Measurements from ENCODE around the gene SLC2A6.

Gene SLC2A6

DNA sequence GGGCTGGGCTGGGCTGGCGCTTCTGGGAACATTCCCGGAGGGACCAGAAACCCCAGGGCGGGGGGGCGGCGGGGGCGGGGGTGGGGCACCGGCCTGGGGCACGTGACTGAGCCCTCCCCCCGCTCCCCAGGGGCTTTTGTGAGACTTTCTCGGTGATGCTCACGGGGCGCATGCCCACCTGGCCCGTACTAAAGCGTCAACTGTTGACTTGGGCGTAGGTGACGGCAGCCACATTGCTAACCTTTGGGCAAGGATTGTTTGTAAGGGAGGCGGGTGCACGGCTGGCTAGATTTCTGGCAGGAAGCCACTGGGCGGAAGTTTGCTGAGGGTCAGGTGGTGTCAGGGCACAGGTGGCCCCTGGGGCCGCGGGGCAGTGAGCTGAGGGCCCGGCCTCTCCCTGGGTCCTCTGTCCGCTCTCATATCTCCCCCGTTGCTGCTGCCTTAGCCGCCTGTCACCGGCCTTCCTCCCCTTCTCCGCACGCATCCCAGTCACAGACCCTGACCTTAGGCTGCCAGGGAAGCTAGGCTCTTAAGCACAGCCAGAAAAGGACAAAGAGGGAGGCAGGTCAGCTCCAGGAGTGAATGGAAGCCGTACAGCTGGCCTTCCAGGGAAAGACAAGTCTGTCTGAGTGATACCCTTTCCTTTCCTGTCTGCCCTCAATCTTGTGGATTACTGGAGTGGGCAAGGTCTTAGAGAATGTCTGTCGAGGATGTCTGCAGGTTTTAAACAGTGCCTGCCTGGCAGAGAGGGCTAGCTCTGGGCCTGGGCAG, 18.3 kb downstream of the SLC2A6 start:
- DNase-seq (ENCODE audit: low read depth, low spot score) = no peak
- ChIA-PET POLR2A (no interaction called here), CTCF (interaction anchor here (1.2 to 2.6 kb wide), 3 partner anchors 9 to 24 kb away, joined by 3 to 7 read pairs (median 4); partner anchors contain the start of gene SLC2A6)
- TF ChIP-seq, protein P1, sequence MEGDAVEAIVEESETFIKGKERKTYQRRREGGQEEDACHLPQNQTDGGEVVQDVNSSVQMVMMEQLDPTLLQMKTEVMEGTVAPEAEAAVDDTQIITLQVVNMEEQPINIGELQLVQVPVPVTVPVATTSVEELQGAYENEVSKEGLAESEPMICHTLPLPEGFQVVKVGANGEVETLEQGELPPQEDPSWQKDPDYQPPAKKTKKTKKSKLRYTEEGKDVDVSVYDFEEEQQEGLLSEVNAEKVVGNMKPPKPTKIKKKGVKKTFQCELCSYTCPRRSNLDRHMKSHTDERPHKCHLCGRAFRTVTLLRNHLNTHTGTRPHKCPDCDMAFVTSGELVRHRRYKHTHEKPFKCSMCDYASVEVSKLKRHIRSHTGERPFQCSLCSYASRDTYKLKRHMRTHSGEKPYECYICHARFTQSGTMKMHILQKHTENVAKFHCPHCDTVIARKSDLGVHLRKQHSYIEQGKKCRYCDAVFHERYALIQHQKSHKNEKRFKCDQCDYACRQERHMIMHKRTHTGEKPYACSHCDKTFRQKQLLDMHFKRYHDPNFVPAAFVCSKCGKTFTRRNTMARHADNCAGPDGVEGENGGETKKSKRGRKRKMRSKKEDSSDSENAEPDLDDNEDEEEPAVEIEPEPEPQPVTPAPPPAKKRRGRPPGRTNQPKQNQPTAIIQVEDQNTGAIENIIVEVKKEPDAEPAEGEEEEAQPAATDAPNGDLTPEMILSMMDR (IDR thresholded peaks at IDR 0.05; ENCODE audit: insufficient read depth, low read length, missing control alignments) = no peak
- H3K4me3 ChIP-seq (ENCODE audit: low read depth, low read length) = peak overlapping the region; percentile 90

DNA sequence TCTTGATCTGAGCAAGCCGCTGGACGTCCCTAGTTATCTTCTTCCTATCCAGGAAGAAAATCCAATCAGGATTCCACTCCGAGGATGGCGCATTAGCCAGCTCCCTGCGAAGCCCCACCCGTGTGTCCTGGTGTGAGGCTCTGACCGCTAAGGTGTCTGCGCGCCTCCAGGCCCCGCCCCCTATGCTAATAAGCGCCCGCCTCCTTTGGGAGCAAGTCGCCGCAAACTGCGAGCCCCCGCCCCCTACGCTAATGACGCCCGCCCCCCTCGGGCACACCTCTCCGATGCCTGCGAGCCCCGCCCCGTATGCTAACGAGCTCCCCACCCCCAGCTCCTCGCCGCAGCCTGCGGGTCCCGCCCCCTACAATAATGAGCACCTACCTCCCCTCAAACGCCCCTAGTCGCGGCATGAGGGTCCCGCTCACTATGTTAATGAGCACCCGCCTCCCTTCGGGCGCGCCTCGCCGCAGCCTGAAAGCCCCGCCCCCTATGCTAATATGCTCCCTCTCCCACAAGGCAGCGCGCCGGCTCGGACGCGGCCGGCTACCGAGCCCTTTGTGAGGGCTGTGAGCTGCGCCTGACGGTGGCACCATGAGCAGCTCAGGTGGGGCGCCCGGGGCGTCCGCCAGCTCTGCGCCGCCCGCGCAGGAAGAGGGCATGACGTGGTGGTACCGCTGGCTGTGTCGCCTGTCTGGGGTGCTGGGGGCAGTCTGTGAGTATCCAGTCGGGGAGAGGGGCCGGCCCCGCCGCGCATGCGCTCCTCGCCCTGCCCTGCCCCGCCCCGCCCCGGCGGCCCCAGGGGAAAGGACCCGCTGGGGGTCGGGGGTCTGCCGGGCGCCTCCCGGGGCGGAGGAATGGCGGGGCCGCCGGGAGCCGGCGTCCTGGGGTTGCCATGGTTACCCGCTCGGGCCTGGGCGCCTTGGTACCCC, 19.2 kb downstream of the SLC2A6 start, which contains the start of gene CACFD1:
Gene CACFD1 (plus strand): TSS at position 503 of the 929 bp plus-strand sequence. CDS start 89 bp downstream, at position 592.
- ChIA-PET CTCF (interaction anchor here (0.8 to 2.6 kb wide), 4 partner anchors 10 to 274 kb away, joined by 3 to 7 read pairs (median 4); no protein-coding TSS in a partner anchor), POLR2A (interaction anchor here (1.0 to 1.2 kb wide), 3 partner anchors 19 to 112 kb away, joined by 4 to 6 read pairs (median 4); partner anchors contain the start of genes MED22, RPL7A and SLC2A6)
- TF ChIP-seq, protein P1 (IDR thresholded peaks at IDR 0.05; ENCODE audit: insufficient read depth, low read length, missing control alignments) = no peak

DNA sequence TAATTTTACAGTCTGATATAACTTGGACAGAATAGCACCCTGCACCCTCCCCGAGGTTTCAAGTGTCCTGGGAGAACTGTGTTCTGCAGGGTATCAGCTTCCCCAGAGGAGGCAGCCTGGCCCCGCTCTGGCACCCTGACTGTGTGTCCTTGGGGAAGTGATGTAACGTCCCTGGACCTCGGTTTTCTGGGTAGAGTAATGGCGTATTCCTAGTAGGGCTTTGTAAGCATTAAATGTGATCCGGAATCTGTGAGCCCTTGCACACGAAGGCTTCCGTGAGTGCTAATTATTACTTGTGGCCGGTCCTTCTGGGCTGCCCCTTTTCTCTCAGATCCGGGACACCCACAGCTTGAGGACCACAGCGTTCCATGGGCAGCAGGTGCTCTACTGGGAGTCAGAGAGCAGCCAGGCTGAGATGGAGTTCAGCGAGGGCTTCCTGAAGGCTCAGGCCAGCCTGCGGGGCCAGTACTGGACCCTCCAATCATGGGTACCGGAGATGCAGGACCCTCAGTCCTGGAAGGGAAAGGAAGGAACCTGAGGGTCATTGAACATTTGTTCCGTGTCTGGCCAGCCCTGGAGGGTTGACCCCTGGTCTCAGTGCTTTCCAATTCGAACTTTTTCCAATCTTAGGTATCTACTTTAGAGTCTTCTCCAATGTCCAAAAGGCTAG, 20.1 kb downstream of the SLC2A6 start:
- TF ChIP-seq, protein P1 (IDR thresholded peaks at IDR 0.05; ENCODE audit: insufficient read depth, low read length, missing control alignments) = no peak
- ChIA-PET CTCF (interaction anchor here (0.8 to 1.2 kb wide), 4 partner anchors 11 to 273 kb away, joined by 3 to 4 read pairs (median 3); no protein-coding TSS in a partner anchor), POLR2A (interaction anchor here (1.0 to 1.2 kb wide), 3 partner anchors 20 to 111 kb away, joined by 4 to 6 read pairs (median 4); partner anchors contain the start of genes MED22, RPL7A and SLC2A6)
- DNase-seq (ENCODE audit: low read depth, low spot score) = no peak
- peak overlapping the region; percentile 90 for H3K4me3 ChIP-seq (ENCODE audit: low read depth, low read length)

More for the DNA sequence above, 19.2 kb downstream of the SLC2A6 start, which contains the start of gene CACFD1:
- peak; percentile 34 for DNase-seq (ENCODE audit: low read depth, low spot score)
- H3K4me3 ChIP-seq (ENCODE audit: low read depth, low read length) = peak within 1 kb of the TSS; percentile 90

DNA sequence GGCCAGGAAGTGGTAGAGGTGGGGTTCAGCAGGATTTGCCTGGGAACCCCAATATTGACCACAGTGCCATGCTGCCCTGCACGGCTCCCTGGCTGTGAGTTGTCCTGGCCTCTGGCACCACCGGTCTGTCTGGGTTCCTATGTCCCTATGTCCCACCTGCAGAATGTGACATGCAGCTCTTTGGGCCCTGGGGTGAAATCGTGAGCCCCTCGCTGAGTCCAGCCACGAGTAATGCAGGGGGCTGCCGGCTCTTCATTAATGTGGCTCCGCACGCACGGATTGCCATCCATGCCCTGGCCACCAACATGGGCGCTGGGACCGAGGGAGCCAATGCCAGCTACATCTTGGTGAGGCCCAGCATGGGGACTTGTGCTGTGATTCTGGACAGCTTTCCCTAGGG, 21.2 kb downstream of the SLC2A6 start:
- no peak for DNase-seq (ENCODE audit: low read depth, low spot score)
- ChIA-PET CTCF (interaction anchor here (1.0 kb wide), 1 partner anchor 19 kb away, joined by 3 read pairs; no protein-coding TSS in a partner anchor), POLR2A (no interaction called here)
- TF ChIP-seq, protein P1 (IDR thresholded peaks at IDR 0.05; ENCODE audit: insufficient read depth, low read length, missing control alignments) = no peak
- no peak overlapping the region for H3K4me3 ChIP-seq (ENCODE audit: low read depth, low read length)

DNA sequence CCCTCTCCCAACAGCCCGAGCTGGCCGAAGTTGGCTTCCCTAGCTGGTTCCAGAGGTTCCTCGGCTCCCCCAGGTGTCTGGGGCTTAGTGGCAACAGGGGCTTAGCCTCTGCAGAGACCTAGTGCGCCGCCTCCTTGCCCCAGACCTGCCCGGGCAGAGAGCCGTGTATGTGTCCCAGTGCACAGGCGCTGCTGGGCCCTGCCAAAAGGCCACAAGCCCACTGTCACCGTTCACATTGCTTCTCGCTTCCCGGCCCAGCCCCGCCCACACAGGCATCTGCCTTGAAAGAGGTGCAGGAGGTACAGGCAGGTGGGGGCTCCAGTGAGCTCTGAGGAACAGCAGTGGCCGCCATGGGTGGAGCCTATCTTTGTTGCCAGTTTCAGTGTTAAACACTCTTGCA, 21.7 kb downstream of the SLC2A6 start:
- TF ChIP-seq, protein P1 (IDR thresholded peaks at IDR 0.05; ENCODE audit: insufficient read depth, low read length, missing control alignments) = no peak
- ChIA-PET POLR2A (no interaction called here), CTCF (no interaction called here)

More for the DNA sequence above, 21.7 kb downstream of the SLC2A6 start:
- no peak overlapping the region for H3K4me3 ChIP-seq (ENCODE audit: low read depth, low read length)
- DNase-seq (ENCODE audit: low read depth, low spot score) = no peak
